Panc1 (cell line): ENCODE data around the gene MAPK8IP3.

ENCODE experiments used
- CTCF ChIP-seq: fragments of 450-650 bp; IDR thresholded peaks from 2 replicates; pipeline ENCODE4 v1.5.1; 2017; ENCODE audit warnings: mild to moderate bottlenecking
- POLR2AphosphoS5 ChIP-seq: IDR thresholded peaks from 2 replicates; pipeline ENCODE4 v1.6.1; 2012; ENCODE audit warnings: mild to moderate bottlenecking, low read depth, low read length, moderate library complexity
- REST ChIP-seq, 2 experiments: IDR thresholded peaks; 2 replicates each; pipeline ENCODE4 v1.6.1; 2011 to 2012; ENCODE audit warnings: low read depth in 2 of 2, control low read depth in 1 of 2, low read length in 1 of 2, mild to moderate bottlenecking in 1 of 2, moderate library complexity in 1 of 2; ENCODE audit not compliant: insufficient read depth in 1 of 2
- SIN3A ChIP-seq: IDR thresholded peaks from 2 replicates; pipeline ENCODE4 v1.6.1; 2012; ENCODE audit warnings: low read depth, mild to moderate bottlenecking, low read length, moderate library complexity, borderline replicate concordance; ENCODE audit not compliant: insufficient read depth
- TCF7L2 ChIP-seq: IDR thresholded peaks from 2 replicates; pipeline ENCODE4 v1.6.1; 2011; ENCODE audit warnings: mild to moderate bottlenecking, low read depth, low read length, inconsistent platforms

GRCh38 chr16:1771188-1771863 lies 65.3 kb downstream of the MAPK8IP3 start, which contains the start of gene NME3:
- TF ChIP-seq CTCF: no peak
- TF ChIP-seq SIN3A: peak; percentile 10; the same call in 1 of the 2 replicates
- no peak for TF ChIP-seq POLR2AphosphoS5
- TF ChIP-seq TCF7L2: no peak
- no peak for TF ChIP-seq REST (IDR thresholded peaks at IDR 0.05; ENCODE audit: insufficient read depth in 1 of 2, low read depth in 2 of 2, low read length in 1 of 2)
